T-helper 1 cell treated with Interleukin-12 subunit alpha and Interleukin-12 subunit beta and Interleukin-4 antibody, amounts not matched to agents 30 μg/mL and 1 μg/mL, for 36 hours (primary cell): Measurements from ENCODE around the gene RBMXL2.

Experiments
- H3K27ac Mint-ChIP-seq: one replicate; pipeline ENCODE4 v1.8.0; 2021; ENCODE audit warnings: mild to moderate bottlenecking, mixed read lengths
- H3K27me3 Mint-ChIP-seq: one replicate; pipeline ENCODE4 v1.8.0; 2021; ENCODE audit warnings: low read depth, mixed read lengths
- H3K36me3 Mint-ChIP-seq: one replicate; pipeline ENCODE4 v1.8.0; 2021; ENCODE audit warnings: low read depth, mixed read lengths
- H3K4me1 Mint-ChIP-seq: one replicate; pipeline ENCODE4 v1.8.0; 2021; ENCODE audit warnings: low read depth, mixed read lengths
- H3K4me3 Mint-ChIP-seq: one replicate; pipeline ENCODE4 v1.8.0; 2021; ENCODE audit warnings: mild to moderate bottlenecking, moderate library complexity, mixed read lengths
- H3K9me3 Mint-ChIP-seq: one replicate; pipeline ENCODE4 v1.8.0; 2021; ENCODE audit warnings: mixed read lengths

The RBMXL2 gene

GRCh38 chr11:7088921-7089320 is at the start of gene RBMXL2:
RBMXL2 (plus strand) TSS chr11:7088998; CDS start chr11:7089121, 123 bp downstream.
- Mint-ChIP-seq H3K9me3 (no peaks in the 10 kb centered on the region), H3K27me3 (peaks cover 8% of the 10 kb centered on the region), H3K4me3 (no peak within 1 kb of the TSS), H3K27ac (no peak within 1 kb of the TSS), H3K36me3 (no peaks in the 10 kb centered on the region), H3K4me1 (no peaks in the 10 kb centered on the region)

GRCh38 chr11:7046474-7047175 is 42.2 kb upstream of the RBMXL2 start:
- H3K36me3 Mint-ChIP-seq, result no peaks in the 10 kb centered on the region
- no peak overlapping the region for H3K27ac Mint-ChIP-seq
- no peaks in the 10 kb centered on the region for H3K4me1 Mint-ChIP-seq
- no peak overlapping the region for H3K4me3 Mint-ChIP-seq
- no peaks in the 10 kb centered on the region for H3K9me3 Mint-ChIP-seq
- H3K27me3 Mint-ChIP-seq, result no peaks in the 10 kb centered on the region

DNA sequence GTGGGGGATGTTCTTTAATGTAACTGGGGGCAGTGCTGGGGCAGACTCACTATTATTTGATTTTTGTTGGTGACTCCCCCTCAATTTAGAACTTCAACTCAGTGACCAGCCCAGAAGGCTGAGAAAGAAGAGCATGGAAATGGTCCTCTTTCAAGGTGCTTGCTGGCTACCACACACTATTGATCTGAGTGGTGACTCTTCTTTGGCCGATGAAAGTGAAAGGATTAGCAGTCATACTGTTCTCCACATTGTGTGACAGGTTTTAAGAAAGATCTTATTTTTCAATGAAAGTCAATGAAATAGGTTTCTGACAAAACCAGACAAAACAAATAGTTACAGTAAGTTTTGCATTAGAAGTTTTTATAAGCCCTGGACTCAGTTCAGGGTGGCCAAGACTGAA is 38.6 kb upstream of the RBMXL2 start:
- H3K4me1 Mint-ChIP-seq, result no peaks in the 10 kb centered on the region
- H3K9me3 Mint-ChIP-seq, result no peaks in the 10 kb centered on the region
- no peaks in the 10 kb centered on the region for H3K36me3 Mint-ChIP-seq
- no peak overlapping the region for H3K27ac Mint-ChIP-seq
- no peaks in the 10 kb centered on the region for H3K27me3 Mint-ChIP-seq
- no peak overlapping the region for H3K4me3 Mint-ChIP-seq

DNA sequence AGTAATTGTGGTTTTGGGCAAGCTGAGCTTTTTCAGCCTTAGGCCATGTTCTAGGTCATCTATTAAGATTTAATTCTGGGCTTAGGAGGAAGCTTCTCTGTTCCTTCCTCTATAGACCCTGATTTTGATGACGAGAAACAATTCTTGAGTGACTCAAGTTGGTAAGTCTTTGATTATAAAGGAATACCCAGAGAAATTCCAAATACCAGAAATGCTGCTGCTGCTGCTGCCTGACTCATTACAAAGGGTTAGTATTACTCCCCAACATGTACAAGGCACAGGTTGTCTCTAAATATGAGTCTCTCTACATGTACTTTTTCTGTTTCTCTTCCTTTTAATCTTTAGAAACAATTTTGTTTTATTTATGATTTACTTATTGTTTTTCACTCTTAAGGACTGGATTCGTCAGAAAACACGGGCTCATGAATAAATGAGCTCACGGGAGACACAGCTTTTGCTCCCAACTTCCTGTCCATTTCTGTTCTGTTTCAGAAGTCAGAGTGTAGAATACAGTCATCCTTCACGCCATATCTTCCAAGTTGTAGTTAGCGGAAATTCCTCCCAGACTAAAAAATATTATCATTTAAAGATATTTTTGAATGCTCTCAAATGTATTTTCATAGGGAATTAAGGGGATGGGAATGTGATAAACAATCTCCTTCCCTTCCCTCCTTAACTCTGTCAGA is 31.8 kb upstream of the RBMXL2 start:
- no peak overlapping the region for H3K27ac Mint-ChIP-seq
- no peaks in the 10 kb centered on the region for H3K4me1 Mint-ChIP-seq
- H3K36me3 Mint-ChIP-seq, result no peaks in the 10 kb centered on the region
- H3K9me3 Mint-ChIP-seq, result no peaks in the 10 kb centered on the region
- H3K27me3 Mint-ChIP-seq, result no peaks in the 10 kb centered on the region
- no peak overlapping the region for H3K4me3 Mint-ChIP-seq

DNA sequence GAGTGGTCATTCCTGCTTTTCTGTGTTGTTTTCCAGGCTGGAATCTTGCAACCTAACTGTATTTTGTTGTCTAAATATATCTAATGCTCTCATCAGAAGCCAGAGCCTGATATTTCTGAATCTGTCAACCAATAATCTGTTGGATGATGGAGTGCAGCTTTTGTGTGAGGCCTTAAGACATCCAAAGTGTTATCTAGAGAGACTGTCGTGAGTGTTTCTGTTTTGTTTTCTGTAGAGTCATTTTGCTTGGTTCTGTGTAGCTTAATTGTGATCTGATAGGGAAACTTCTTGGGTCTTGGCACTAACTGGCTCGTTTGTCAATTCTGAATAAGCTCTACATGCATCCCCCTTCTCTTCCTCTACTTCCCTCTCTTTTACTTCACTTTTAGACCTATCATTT is 31.2 kb upstream of the RBMXL2 start:
- H3K4me1 Mint-ChIP-seq, result no peaks in the 10 kb centered on the region
- no peaks in the 10 kb centered on the region for H3K36me3 Mint-ChIP-seq
- no peak overlapping the region for H3K4me3 Mint-ChIP-seq
- H3K27ac Mint-ChIP-seq, result no peak overlapping the region
- H3K9me3 Mint-ChIP-seq, result no peaks in the 10 kb centered on the region
- H3K27me3 Mint-ChIP-seq, result no peaks in the 10 kb centered on the region

GRCh38 chr11:7060868-7061267 is 27.9 kb upstream of the RBMXL2 start:
- Mint-ChIP-seq H3K27me3 (no peaks in the 10 kb centered on the region), H3K4me3 (no peak overlapping the region), H3K36me3 (no peaks in the 10 kb centered on the region)

DNA sequence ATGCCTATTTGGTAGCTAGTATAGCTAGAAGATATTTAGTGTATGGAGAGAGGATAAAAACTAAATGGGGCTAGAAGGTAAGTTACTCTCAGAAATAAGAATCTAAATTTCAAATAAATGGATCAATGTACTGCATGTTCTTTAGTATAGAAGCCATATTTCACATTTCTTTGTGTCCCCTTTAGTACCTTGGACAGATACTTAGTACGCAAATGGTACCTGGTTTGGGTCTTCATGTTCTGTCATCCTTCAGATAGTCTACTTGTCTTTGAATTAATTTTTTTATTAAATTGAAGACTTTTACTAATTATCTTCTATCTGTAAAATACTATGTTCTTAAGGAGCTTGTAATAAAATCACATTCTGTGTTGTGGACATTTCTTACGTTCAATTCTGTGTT is 26.3 kb upstream of the RBMXL2 start:
- Mint-ChIP-seq H3K9me3 (no peaks in the 10 kb centered on the region), H3K27ac (no peak overlapping the region)

More at GRCh38 chr11:7060868-7061267, 27.9 kb upstream of the RBMXL2 start:
- Mint-ChIP-seq H3K4me1 (no peaks in the 10 kb centered on the region), H3K27ac (no peak overlapping the region), H3K9me3 (no peaks in the 10 kb centered on the region)

DNA sequence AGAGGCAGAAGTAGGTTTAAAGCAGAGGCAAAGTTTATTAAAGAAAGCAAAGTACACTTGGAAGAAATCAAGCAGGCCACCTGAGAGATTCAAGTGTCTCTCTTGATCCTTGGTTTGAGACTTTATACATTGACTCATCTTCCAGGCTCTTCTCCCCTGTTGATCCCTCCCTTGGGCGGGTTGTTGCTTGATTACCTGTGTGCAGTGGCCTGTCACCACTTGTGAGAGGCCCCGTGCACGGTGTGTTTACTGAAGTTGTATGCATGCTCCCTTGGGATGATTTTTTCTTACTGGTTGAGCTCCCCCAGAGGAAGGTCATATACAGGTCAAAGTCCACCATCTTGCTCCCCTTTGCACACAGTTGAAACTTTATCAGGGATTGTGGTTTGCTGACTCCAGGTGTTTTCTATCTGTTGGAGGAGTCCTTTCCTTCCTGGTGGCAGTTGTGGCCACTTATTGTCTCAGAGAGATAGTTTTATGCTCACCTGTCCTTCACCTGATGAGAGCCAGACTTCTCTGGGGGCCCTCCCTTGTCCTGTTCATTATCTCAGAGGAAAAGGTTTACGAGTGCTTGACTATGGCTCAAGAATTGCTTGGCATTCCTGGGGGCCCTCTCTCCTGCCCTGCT is 16.3 kb upstream of the RBMXL2 start:
- Mint-ChIP-seq H3K27ac (no peak overlapping the region), H3K4me3 (no peak overlapping the region), H3K9me3 (no peaks in the 10 kb centered on the region), H3K27me3 (no peaks in the 10 kb centered on the region), H3K4me1 (no peaks in the 10 kb centered on the region), H3K36me3 (no peaks in the 10 kb centered on the region)

More for the DNA sequence above, 26.3 kb upstream of the RBMXL2 start:
- Mint-ChIP-seq H3K4me3 (no peak overlapping the region), H3K4me1 (no peaks in the 10 kb centered on the region), H3K27me3 (no peaks in the 10 kb centered on the region), H3K36me3 (no peaks in the 10 kb centered on the region)

GRCh38 chr11:7077101-7077500 is 11.7 kb upstream of the RBMXL2 start:
- H3K27me3 Mint-ChIP-seq, result no peaks in the 10 kb centered on the region
- H3K4me1 Mint-ChIP-seq, result no peaks in the 10 kb centered on the region
- H3K36me3 Mint-ChIP-seq, result no peaks in the 10 kb centered on the region
- H3K9me3 Mint-ChIP-seq, result no peaks in the 10 kb centered on the region
- no peak overlapping the region for H3K4me3 Mint-ChIP-seq
- H3K27ac Mint-ChIP-seq, result no peak overlapping the region

- Mint-ChIP-seq H3K27ac (no peak overlapping the region), H3K4me3 (no peak overlapping the region), H3K36me3 (no peaks in the 10 kb centered on the region), H3K9me3 (no peaks in the 10 kb centered on the region), H3K4me1 (no peaks in the 10 kb centered on the region), H3K27me3 (no peaks in the 10 kb centered on the region)
Measured at GRCh38 chr11:7079545-7080135, 9.2 kb upstream of the RBMXL2 start.

DNA sequence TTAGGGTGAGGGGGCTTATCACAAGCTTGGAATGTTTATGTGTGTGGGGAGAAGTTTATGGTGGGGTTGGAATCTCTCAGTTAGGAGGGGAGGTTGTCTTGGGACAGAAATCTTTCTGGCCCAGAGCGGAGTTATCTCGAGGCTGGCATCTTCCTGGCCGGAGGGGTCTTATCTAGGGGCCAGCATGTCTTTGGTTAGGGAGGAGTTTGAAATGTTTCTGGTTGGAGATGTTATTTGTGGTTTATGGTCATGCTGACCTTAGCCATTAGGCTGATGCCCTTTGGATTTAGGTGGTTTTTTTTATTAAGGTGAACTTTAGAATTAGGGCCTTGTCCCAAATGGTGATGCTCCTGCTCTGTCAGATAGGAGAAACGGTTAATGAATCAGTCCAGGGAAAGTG is 7.9 kb upstream of the RBMXL2 start:
- Mint-ChIP-seq H3K4me3 (no peak overlapping the region), H3K27ac (no peak overlapping the region), H3K4me1 (no peaks in the 10 kb centered on the region), H3K27me3 (no peaks in the 10 kb centered on the region), H3K9me3 (no peaks in the 10 kb centered on the region), H3K36me3 (no peaks in the 10 kb centered on the region)

- Mint-ChIP-seq H3K4me1 (no peaks in the 10 kb centered on the region), H3K27me3 (no peaks in the 10 kb centered on the region), H3K9me3 (no peaks in the 10 kb centered on the region), H3K36me3 (no peaks in the 10 kb centered on the region), H3K4me3 (no peak overlapping the region), H3K27ac (no peak overlapping the region)
Measured at GRCh38 chr11:7081441-7081840, 7.4 kb upstream of the RBMXL2 start.

DNA sequence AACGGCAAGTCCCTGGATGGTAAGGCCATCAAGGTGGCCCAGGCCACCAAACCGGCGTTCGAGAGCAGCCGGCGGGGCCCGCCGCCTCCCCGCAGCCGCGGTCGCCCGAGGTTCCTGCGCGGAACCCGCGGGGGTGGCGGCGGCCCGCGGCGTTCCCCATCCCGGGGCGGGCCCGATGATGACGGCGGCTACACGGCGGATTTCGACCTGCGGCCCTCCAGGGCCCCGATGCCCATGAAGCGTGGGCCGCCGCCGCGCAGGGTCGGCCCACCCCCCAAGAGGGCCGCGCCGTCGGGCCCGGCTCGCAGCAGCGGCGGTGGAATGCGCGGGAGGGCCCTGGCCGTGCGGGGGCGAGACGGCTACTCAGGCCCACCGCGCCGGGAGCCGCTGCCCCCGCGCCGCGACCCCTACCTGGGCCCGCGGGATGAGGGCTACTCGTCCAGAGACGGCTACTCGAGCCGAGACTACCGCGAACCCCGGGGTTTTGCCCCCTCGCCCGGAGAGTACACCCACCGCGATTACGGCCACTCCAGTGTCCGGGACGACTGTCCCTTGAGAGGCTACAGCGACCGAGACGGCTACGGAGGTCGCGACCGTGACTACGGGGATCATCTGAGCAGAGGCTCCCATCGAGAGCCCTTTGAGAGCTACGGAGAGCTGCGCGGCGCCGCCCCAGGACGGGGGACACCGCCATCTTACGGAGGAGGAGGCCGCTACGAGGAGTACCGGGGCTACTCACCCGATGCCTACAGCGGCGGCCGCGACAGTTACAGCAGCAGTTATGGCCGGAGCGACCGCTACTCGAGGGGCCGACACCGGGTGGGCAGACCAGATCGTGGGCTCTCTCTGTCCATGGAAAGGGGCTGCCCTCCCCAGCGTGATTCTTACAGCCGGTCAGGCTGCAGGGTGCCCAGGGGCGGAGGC is 792 bp downstream of the RBMXL2 start:
- peaks cover 13% of the 10 kb centered on the region for H3K27me3 Mint-ChIP-seq
- H3K27ac Mint-ChIP-seq, result no peak overlapping the region

DNA sequence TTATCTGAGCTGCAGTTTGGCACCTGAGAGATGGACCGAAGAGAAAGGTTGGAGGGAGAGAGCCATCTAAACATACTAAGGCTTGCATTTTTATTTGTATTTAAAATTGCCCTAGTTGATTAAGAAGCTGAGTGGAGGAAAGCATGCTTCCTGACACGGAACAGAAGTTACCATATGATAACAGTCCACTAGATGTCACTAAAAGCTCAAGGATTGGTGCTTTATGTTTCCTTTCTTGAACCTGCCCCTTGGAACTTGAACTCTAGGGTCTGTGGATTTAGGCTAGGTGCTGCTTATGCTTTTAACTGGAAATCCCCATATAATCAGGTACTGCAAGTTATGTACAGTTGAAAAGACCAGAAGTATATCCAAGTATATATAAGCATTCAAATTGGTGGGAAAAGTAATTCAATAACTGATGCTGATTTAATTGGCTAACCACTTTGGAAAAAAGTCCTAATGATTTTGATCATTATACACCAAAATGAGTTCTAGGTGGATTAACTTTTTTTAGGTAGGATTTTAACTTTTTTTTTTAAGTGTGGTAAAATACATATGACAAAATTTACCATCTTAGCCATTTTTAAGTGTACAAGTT is 9.5 kb downstream of the RBMXL2 start:
- peaks cover 12% of the 10 kb centered on the region for H3K27me3 Mint-ChIP-seq
- H3K27ac Mint-ChIP-seq, result no peak overlapping the region
- H3K36me3 Mint-ChIP-seq, result no peaks in the 10 kb centered on the region
- H3K4me1 Mint-ChIP-seq, result no peaks in the 10 kb centered on the region
- H3K9me3 Mint-ChIP-seq, result no peaks in the 10 kb centered on the region
- H3K4me3 Mint-ChIP-seq, result no peak overlapping the region

More for the DNA sequence above, 792 bp downstream of the RBMXL2 start:
- H3K9me3 Mint-ChIP-seq, result no peaks in the 10 kb centered on the region
- H3K4me3 Mint-ChIP-seq, result no peak overlapping the region
- no peaks in the 10 kb centered on the region for H3K4me1 Mint-ChIP-seq
- H3K36me3 Mint-ChIP-seq, result no peaks in the 10 kb centered on the region
